Fibroblast of skin of left biceps (primary cell): Measurements from ENCODE around the gene MAN1C1.

Experiments
- DNase-seq, 2 experiments: peaks; one replicate each; pipeline ENCODE4 v3.0.0-alpha.2; 2013; ENCODE audit warnings: low read depth in 2 of 2

The MAN1C1 gene

DNA sequence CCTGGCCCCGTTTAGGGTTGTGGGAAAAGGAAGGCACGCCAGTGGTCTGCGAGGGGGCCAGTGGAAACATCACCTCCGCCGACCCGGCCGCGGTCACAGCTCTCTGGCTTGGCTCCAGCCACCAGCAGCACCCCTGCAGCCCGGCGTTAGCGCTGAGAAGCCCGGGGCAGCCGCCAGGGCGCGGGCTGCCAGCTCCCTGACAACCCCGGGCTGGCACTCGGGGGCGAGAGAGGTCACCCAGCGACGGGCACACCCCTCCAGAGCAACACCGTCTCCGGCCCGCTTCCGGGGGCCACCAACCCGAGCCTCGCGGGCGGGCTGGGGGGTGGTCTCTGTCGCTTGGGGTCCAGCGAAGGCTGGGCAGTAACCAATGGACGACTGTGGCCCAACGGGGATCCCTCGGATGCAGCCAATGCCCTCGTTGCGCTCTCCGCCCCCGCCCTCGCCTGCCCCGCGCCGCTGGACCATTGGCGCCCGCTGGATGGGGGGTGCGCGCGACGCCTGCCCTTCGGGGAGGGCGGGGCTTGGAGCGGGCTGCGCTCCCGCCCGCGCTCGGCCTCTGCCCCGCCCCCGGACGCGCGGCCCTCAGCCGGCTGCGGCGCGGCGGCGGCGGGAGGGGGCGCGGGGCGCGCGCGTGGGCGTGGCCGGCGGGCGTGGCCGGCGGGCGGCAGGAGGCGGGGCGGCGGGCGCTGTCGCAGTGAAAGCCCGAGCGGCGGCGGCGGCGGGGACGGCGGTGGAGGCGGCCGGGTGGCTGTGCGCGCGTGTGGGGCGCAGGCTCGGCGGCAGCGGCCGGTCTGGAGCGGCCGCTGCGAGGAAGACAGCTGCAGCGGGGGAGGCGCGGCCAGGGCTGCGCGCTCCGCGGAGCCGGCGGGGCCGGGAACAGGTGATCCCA is at the start of gene MAN1C1:
Gene MAN1C1, plus strand, starts transcription at position 697 of the 892 bp plus-strand sequence. CDS start 1,007 bp downstream, outside the sequence.
- peak; percentile 23 to 26 for DNase-seq

DNA sequence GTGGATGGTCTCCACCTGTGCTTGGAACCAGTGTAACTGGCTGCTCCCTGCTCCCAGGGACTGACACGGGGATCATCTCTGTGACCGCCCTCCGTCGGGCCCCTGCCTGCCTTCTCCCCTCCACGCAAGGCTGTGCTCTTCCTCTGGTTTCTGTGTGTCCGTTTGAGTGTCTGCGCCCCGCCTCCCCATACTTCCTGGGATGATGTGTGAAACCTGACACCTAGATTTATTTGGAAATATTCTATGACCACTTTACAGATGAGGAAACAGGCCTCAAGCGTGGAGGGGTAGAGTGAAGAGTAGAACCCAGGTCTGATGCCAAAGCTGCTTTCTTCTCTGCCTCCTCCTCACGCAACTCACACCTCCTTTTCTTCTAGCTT is 48.9 kb upstream of the MAN1C1 start:
- no peak for DNase-seq

DNA sequence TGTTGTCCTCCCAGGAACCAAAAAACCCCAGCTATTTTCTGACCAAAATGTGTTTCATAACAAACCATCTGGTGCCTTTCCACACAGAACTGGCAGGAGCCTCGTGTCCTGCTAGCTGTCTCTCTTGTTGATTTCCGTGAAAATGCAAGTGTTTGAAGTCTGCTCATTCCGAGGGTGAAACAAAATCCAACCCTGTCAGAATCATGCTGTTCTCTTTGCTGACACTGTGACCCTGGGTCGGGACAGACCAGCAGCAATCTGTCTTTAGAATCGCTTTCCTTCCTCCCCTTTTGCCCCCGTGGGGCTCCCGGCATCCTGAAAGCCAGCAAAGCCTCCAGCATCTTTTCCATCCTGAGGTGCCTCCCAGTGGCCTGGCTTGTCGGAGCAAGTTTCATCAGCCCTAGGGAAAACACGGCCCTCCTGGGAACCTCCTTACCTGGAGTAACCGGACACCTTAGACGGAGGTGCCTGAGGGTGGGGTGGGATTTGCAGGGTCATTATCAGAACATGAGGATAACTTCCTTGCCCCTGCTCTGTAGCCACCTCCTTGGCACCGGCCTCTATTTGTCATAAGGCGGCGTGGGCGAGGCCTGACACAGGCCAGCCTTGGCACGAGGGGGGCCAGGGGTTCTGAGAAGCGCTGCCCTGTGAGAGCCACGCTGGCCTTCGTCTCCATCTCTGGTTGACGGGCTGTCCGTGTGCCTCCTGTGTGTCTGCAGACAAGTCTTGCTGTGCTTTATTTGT is 48.3 kb upstream of the MAN1C1 start:
- DNase-seq, result peak in 1 of 2 experiments; percentile 18

DNA sequence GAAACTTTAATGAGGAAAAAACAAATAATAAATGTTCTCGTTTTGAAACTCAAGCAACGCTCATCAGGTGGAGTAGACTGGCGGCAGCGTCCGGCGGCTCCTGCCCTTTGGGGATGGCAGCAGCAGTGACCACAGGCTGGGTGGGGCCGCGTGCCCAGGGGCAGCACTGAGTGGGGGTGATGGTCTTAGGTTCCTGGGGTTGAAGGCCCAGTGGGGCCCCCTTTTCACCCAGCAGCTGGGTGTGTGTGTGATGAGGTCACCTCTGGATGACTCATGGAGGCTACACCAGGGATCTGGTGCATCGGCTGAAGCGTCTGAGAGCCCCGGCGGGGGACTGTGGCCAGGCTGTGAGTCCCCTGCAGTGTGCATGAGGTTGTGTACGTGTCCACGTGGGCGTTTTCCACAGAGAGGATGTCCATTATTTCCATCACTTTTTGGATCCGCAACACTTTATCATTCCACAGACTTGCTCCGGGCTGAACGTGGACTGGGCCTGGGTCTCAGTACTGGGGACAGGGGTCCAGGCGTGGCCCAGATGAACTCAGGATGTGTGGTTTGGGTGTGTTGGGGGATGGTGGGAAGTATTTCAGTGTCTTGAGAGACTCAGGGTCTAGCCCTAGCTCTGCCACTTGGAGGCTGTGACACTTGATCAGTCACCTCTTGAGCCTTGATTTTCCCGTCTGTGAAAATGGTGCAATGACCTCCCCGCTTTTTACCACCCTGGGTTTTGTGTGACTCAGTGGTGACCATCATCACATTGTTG is 47.6 kb upstream of the MAN1C1 start:
- peak; percentile 26 to 30 for DNase-seq

DNA sequence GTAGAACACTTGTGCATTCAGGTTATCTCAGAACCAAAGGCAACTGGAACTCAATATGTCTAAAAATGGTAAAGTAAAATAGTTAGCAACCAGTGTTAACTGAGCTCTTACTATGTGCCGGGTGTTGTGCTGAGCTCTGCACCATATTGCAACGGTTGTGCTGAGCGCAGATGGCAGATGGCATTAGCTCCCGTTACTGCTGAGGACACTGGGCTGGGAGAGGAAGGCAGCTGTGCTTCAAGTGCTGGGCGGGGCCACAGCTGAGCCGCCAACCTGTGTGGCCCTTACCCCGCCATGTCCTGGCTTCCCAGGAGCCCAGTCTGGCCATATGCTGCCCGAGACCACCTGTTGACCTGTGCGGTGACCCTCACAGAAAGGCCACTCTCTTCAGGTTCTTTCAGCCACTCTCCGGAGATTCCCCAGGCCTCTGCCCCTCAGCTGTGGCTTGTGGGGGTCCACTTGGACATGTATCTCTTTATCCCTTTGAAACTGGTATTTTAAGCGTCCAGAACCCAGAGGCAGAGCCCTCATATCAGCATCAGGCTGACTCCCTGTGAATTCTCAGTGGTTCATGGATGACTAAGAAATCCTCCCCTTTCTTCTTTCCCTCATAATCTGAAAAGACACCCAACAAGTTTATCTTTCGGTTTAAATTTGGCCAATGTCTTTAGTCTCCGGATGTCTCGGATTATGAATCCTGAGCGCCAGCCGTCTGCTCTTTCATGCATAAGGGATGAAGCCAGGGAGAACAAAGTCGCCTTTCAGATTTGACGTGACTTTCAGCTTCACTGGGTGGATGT is 46.8 kb upstream of the MAN1C1 start:
- DNase-seq, result no peak

DNA sequence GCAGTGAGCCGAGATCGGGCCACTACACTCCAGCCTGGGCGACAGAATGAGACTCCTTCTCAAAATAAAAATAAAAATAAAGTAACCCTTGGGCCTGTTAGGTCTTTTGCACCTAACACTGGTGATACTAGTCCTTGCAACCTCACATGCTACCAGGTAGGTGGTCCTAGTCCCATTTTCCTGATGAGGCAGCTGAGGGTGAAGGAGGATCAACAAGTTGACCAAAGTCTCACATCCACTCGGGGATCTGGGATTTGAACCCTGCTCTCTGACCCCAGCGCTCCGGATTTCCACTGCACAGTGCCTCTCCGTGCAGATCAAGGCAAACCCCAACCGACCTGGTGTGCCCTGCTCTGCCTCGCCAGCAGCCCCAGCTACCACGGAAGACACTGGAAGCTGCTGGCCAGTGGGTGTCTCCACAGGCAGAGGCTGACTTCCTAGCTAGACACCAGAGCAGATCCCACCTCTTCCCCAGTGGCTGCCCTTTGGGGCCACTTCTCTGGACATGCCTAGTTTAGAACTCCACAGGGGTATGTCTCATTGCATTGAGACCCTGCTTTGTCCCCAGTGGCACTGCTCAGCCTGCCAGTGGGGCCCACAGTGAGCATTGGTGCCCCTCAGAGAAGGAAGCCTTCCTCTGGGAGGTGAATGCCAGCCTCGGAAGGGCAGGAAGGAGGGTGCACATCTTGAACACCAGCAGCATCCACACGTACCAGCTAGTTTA is 45.6 kb upstream of the MAN1C1 start:
- no peak for DNase-seq

DNA sequence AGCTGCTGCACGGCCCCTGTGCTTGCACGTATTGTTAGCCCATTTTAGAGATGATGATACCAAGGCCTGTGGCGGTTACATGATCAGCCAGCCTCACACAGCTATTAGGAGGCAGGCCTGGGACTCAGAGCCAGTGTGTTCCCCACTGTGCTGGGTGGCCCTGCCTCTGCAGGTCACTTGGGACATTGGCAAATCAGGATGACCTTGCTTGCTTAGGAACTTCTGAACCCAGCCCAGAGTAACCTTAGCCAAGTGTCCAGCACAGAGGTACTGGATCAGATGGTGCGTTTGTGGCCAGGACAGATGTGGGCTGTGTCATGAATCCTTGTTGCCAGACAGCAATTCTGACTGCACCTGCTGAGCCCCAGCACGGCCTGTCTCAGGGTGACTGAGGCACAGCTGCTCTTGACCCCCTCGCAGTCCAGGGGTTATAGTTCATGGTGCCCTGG is 45.0 kb upstream of the MAN1C1 start:
- no peak for DNase-seq

DNA sequence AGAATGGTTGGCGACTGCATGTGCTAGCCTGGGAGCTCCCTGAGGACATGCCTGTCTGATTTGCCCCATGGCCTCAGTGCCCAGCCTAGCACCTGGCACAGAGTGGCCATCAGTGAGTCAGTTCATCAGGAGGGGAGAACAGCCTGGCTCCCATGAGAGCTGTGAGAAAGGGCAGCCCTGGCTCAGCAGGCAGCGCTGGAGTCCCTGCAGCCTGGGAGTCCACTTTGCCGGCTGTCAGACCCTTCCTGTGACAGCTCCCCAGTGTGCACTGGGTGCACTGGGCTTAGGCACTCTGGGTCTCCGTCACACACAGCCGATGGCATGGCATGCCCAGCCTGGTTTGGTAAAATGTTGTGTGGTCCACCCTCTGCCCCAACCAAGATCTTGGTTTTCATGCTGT is 44.5 kb upstream of the MAN1C1 start:
- DNase-seq, result no peak

DNA sequence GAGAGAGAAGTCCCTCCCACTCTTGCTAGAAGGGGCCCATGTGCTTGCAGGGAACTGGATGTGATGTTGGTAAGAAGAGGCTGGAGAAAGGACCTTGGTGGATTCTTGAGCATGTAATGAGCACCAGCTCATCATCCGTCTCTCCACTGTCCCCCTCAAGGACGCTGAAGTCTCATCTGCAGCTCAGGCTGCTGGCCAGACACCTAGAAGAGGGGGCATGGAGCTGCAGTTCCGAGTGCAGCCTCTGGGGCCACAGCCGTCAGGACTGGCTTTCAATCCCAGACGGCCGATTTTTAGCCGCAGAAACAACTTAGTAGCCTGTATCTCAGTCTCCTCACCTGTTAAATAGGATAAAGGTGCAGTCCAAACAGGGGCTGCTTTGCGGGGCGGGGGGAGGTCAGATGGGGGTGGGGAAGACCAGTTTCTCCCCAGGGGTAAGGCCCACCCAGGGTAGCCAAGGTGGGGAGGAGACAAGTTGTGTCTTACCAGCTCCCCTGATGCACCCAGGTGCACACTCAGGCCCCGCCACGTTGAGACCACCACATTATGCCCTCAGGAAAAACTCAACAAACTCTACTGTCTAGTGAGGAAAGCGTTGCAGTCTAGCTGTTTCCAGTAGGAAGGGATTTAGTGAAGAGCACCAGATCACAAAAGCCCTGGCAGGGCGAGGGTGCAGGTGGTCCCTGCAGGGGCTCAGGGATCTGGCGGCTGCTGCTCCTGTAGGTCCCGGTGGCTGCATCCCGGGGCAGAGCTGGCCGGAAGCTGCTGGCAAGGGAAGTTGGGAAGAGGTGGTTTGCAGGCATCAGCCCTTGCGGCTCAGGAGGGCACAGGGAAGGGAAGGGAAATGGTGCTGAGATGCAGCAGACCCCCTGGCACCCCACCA is 43.6 kb upstream of the MAN1C1 start:
- DNase-seq, result no peak

DNA sequence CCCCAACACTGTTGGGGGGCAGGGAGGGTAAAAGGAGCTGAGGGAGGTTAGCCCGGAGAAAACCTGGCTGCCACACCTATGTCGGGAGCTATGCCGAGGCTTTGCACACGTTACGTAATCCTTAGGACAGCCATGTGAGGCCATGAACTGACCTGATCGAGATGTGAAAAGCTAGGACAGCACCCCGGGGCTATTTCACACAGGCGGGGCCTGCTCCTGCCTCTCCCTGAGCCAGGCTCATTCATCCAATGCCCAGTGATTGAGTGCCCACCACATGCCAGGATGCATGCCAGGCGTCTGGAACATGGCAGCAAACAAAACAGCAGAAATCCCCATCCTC is 43.0 kb upstream of the MAN1C1 start:
- no peak for DNase-seq

DNA sequence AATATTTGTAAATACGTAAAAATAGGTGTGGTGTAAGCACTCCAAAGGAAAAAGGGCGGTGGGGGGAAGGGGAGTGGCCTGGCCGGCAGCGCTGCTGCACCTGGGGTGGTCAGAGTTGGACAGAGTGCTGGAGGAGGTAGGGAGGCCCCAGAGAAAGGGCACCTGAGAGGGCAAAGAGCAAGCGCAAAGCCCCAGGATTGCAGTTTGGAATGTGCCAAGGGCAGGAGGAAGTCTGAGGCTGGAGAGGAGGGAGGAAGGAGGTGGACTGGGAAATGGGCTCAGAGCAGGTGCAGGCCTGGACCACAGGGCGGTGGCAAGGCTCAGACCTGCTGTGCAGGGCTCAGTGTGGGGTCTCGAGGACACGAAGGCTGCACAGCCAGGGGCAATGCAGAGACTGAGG is 42.6 kb upstream of the MAN1C1 start:
- DNase-seq, result no peak

DNA sequence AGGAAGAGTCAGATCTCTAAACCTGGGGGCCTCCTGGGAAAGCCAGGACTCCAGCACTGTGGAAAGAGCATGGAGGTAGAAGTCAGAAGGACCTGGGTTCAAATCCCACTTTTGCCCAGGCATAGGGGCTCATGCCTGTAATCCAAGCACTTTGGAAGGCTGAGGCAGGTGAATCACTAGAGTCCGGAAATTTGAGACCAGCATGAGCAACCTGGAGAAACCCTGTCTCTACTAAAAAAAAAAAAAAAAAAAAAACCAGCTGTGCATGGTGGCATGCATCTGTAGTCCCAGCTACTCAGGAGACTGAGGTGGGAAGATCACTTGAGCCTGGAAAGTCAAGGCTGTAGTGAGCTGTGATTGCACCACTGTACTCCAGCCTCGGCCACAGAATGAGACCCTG is 41.4 kb upstream of the MAN1C1 start:
- DNase-seq, result no peak

DNA sequence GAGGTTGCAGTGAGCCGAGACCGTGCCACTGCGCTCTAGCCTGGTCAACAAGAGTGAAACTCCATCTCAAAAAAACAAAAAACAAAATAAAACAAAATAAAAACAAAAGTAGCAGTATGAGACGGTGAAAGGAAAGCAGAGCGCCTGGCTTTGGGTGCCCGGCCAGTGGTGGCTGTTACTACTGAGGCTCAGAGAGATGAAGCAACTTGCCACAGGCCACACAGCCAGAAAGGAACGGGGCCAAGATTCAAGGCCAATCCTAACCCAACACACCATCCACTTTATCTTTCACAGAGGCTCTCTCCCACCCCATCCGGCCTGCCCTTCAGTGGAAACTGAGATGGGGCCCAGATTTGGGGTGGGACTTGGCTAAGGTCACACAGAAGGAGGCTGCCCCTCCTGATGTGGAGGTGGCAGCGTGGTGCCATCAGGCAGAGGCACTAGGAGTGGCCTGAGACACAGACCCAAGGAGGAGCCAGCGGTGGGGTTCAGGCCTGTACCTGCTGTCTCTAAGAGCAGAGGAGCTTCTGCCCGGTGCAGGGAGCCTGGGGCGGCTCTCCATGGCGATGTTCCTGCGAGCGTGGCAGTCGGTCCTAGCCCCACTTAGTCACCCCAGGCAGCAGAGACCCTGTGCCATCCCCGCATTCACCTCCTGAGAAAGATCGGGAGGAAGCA is 40.0 kb upstream of the MAN1C1 start:
- DNase-seq, result no peak

DNA sequence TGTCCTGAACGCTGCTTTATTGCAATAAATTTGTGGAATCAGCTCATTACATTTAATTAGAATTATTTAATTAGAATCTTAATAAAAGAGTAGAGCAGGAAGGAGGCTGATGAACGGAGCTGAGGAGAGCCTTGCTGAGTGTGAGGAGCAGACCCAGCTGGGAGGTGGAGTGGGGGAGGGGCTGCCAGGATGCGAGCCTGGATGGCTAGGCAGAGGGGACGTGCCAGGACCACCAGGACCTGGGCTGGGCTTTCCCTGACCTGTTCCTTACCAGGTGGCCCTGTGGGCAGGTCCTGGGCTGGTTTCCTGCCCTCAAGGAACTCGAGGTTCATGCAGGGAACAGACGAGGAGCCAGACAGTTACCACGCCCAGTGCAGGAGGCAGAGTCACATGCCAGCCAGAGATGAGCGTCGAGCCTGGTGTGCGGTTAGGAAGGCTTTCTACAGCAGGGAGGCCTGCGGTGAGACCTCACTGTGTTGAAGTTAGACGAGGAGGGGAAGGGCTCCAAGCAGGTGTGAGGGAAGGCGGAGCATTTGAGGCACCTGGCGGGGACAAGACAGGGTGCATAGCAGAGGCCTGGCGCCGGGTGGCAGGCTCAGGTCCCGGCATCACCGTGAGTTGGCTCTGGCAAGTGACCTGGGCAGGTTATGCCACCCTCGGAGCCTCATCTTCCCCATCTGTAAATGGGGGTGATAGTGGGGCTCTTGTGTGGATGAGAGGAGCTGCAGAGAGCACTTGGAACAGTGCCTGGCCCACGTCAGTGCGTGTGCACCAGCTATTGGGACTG is 39.3 kb upstream of the MAN1C1 start:
- DNase-seq, result no peak

DNA sequence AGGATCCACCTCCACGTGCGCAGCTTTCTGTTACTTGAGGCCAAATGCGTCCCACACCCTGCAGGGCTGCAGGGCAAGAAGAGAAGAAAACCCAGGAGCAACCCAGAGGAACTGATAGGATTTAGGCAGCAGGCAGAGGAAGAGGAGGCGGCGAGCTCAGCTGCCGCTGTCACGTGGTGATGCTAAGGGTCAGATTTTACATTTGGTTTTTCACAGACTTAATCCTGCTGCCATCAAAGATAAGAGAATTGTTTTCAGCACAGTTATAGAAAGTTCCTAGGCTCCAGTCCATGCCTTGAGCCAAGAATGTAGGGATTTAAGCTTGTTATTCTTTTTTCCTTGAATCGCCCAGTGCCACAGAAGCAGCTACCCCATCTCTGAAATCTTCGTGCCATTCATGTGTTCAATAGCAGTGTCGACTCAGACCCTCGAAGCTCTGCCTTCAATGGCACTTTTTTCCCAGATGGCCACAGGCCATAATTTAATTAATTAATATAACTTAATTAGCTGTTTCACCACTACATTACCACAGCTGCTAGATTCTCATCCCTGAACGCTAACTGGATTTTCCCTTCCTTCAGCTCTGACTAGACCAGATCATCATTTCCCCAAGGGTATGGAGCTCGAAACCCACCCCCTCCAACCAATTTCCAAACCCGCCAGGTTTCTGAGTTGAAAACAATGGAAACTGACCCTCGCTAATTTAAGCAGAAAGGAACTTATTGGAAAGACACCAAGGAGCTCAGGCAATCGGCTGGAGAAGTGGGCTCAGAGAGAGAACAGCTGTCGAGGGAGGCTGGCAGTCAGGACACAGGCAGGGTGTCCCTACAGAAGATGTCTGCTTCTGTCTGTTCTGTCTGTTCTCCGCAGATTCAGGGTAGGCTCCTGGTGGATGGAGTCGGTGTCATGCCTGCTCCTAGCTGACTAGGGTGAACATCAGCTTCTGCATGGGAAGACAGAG is 37.0 kb upstream of the MAN1C1 start:
- no peak for DNase-seq

DNA sequence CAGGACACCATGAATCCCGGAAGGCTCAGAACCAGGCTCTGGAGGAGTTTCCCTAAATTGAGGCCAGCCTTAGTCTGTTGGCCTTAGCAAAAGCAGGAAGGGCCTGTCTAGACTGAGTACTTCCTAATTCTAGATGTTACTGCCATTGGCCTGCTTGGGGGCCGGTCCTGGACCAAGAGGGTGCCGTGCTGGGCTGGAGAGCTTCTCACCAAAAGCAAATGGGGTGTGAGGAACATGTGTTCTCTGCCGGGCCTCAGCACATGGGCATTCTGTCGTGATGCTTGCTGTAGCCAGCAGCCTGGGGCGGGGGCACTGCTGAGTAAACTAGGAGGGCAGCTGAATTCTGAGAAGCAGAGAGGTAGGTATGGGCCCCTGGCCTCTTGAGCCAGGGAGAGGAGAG is 35.7 kb upstream of the MAN1C1 start:
- no peak for DNase-seq

DNA sequence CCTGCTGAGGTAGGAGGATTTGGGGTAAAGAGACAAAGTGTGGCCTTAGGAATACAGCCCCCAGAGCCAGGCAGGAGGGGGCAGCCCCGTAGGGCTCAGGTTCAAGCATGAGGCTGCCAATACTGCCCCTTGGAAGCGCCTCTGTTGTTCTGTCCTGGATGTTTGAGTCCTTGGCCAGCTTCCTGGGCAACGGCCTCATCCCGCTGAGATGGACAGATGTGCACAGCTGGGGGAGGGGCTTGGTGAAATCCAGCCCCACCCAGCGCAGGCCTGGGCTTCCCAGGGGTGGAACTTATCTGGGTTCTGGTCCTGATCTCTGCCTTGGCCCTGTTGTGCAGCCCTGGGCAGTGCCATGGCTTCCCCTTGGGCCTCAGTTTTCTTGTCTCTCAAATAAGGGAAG is 34.8 kb upstream of the MAN1C1 start:
- no peak for DNase-seq
